MM.1S (cell line): ENCODE data around the gene DCLRE1A.

ENCODE experiments used
- DNase-seq: peaks from one replicate; pipeline ENCODE4 v3.0.0-alpha.2; 2015
- H2AFZ ChIP-seq: fragments of 300-600 bp; sonication (generic); 2 replicates; pipeline ENCODE4 v1.6.0; 2016; ENCODE audit warnings: antibody characterized with exemption, low read length
- H3F3A ChIP-seq: fragments of 300-600 bp; sonication (generic); 2 replicates; pipeline ENCODE4 v1.6.1; 2016; ENCODE audit warnings: mild to moderate bottlenecking, antibody characterized with exemption, low read length, moderate library complexity, mixed read lengths; ENCODE audit not compliant: insufficient read depth
- H3K27ac ChIP-seq: fragments of 300-600 bp; sonication (generic); 2 replicates; pipeline ENCODE4 v1.5.1; 2016; ENCODE audit warnings: mild to moderate bottlenecking, low read length
- H3K27me3 ChIP-seq: fragments of 300-600 bp; sonication (generic); replicated peaks from 2 replicates; pipeline ENCODE4 v1.6.0; 2016; ENCODE audit warnings: low read length; ENCODE audit not compliant: insufficient read depth
- H3K36me3 ChIP-seq: fragments of 300-600 bp; sonication (generic); replicated peaks from 2 replicates; pipeline ENCODE4 v1.6.1; 2016; ENCODE audit warnings: mild to moderate bottlenecking, low read length, mixed read lengths; ENCODE audit not compliant: insufficient read depth
- H3K4me1 ChIP-seq: fragments of 300-600 bp; sonication (generic); 2 replicates; pipeline ENCODE4 v1.6.1; 2016; ENCODE audit warnings: low read length, mixed read lengths
- H3K4me2 ChIP-seq: fragments of 300-600 bp; sonication (generic); 2 replicates; pipeline ENCODE4 v1.6.0; 2016; ENCODE audit warnings: low read depth, low read length
- H3K4me3 ChIP-seq: fragments of 300-600 bp; sonication (generic); 2 replicates; pipeline ENCODE4 v1.5.1; 2016; ENCODE audit warnings: low read length, mixed read lengths
- H3K79me2 ChIP-seq: fragments of 300-600 bp; sonication (generic); 2 replicates; pipeline ENCODE4 v1.6.1; 2016; ENCODE audit warnings: mixed run types, low read length, mixed read lengths
- H3K9ac ChIP-seq: fragments of 300-600 bp; sonication (generic); 2 replicates; pipeline ENCODE4 v1.6.1; 2016; ENCODE audit warnings: low read length, mixed read lengths
- H3K9me2 ChIP-seq: fragments of 300-600 bp; sonication (generic); replicated peaks from 2 replicates; pipeline ENCODE4 v1.6.1; 2016; ENCODE audit warnings: mild to moderate bottlenecking, low read length, mixed read lengths; ENCODE audit not compliant: insufficient read depth
- H3K9me3 ChIP-seq: fragments of 300-600 bp; sonication (generic); replicated peaks from 2 replicates; pipeline ENCODE4 v1.6.1; 2016; ENCODE audit warnings: mild to moderate bottlenecking, low read length, mixed read lengths; ENCODE audit not compliant: insufficient read depth
- H4K20me1 ChIP-seq: fragments of 300-600 bp; sonication (generic); 2 replicates; pipeline ENCODE4 v1.6.1; 2016; ENCODE audit warnings: mild to moderate bottlenecking, low read length, moderate library complexity, mixed read lengths; ENCODE audit not compliant: insufficient read depth
- EZH2 ChIP-seq: fragments of 300-600 bp; sonication (generic); optimal IDR thresholded peaks from 2 replicates; pipeline ENCODE3; 2017; ENCODE audit warnings: low read depth, mild to moderate bottlenecking, antibody characterized with exemption, low read length, mixed read lengths
- EZH2phosphoT487 ChIP-seq: fragments of 300-600 bp; sonication (generic); IDR thresholded peaks from 2 replicates; pipeline ENCODE4 v1.6.1; 2018; ENCODE audit warnings: antibody characterized with exemption, low read length
- TF ChIP-seq, protein P1 (sequence below): fragments of 300-600 bp; sonication (generic); IDR thresholded peaks from 2 replicates; pipeline ENCODE4 v1.5.1; 2016; ENCODE audit warnings: antibody characterized with exemption, low read length, mixed read lengths

The DCLRE1A gene

DNA sequence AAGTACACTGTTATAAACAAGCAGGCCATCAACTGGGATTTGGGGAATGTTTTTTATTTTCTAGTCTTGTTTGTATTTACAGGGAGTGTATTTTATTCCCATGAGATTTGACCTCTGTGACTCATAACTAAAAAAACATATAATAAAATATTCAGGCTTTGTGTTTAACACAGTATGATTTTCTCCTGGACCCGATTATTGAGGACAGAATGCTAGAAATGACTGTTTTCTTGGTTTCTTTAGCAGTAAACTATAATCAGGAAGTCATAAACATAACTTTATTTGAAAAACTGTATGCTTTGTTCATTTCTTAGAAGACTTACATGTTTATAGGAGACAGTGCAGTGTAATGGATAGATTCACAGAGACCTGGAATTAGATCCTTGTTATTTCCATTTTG lies 2.7 kb upstream of the DCLRE1A start:
- no peak overlapping the region for H3K4me3 ChIP-seq
- peaks cover 56% of the 10 kb centered on the region for H3K79me2 ChIP-seq
- H3K9me3 ChIP-seq, result no peaks in the 10 kb centered on the region
- H3K9me2 ChIP-seq, result no peaks in the 10 kb centered on the region
- H3K27ac ChIP-seq, result no peak overlapping the region
- no peak for DNase-seq
- H3K4me2 ChIP-seq, result 0 out of 2 replicates have a peak overlapping the region, but pooled peaks have one; percentile 33
- H3K9ac ChIP-seq, result no peak overlapping the region
- no peaks in the 10 kb centered on the region for H3F3A ChIP-seq
- peaks cover 10% of the 10 kb centered on the region; the same call in 1 of the 2 replicates for H3K36me3 ChIP-seq
- H3K27me3 ChIP-seq, result no peaks in the 10 kb centered on the region
- TF ChIP-seq EZH2phosphoT487 (no peak), EZH2 (no peak)
- TF ChIP-seq, protein P1, sequence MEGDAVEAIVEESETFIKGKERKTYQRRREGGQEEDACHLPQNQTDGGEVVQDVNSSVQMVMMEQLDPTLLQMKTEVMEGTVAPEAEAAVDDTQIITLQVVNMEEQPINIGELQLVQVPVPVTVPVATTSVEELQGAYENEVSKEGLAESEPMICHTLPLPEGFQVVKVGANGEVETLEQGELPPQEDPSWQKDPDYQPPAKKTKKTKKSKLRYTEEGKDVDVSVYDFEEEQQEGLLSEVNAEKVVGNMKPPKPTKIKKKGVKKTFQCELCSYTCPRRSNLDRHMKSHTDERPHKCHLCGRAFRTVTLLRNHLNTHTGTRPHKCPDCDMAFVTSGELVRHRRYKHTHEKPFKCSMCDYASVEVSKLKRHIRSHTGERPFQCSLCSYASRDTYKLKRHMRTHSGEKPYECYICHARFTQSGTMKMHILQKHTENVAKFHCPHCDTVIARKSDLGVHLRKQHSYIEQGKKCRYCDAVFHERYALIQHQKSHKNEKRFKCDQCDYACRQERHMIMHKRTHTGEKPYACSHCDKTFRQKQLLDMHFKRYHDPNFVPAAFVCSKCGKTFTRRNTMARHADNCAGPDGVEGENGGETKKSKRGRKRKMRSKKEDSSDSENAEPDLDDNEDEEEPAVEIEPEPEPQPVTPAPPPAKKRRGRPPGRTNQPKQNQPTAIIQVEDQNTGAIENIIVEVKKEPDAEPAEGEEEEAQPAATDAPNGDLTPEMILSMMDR, result no peak
- no peak overlapping the region for H2AFZ ChIP-seq
- peaks cover 18% of the 10 kb centered on the region for H3K4me1 ChIP-seq
- no peaks in the 10 kb centered on the region for H4K20me1 ChIP-seq

GRCh38 chr10:113854761-113855588 lies 1.1 kb upstream of the DCLRE1A start:
- Histone ChIP-seq H2AFZ (peak overlapping the region; percentile 97), H3K9me3 (no peaks in the 10 kb centered on the region), H3K9me2 (no peaks in the 10 kb centered on the region), H3K27ac (peak overlapping the region; percentile 72), H3K4me1 (peaks cover 18% of the 10 kb centered on the region), H3K9ac (peak overlapping the region; percentile 93), H3K4me2 (peak overlapping the region; percentile 33), H3K4me3 (peak overlapping the region; percentile 95), H3K79me2 (peaks cover 54% of the 10 kb centered on the region), H4K20me1 (no peaks in the 10 kb centered on the region), H3F3A (no peaks in the 10 kb centered on the region), H3K36me3 (no peaks in the 10 kb centered on the region; the same call in 1 of the 2 replicates), H3K27me3 (no peaks in the 10 kb centered on the region)
- TF ChIP-seq, protein P1, result 0 out of 2 replicates have a peak, but pooled peaks have one; percentile 3
- TF ChIP-seq EZH2phosphoT487, result no peak
- DNase-seq, result peak; percentile 32

- H3F3A ChIP-seq, result no peaks in the 10 kb centered on the region
- H3K4me1 ChIP-seq, result peaks cover 7% of the 10 kb centered on the region
- H3K9me2 ChIP-seq, result no peaks in the 10 kb centered on the region
- DNase-seq, result no peak
- H3K27ac ChIP-seq, result peak overlapping the region; percentile 72; the same call in 1 of the 2 replicates
- peak overlapping the region; percentile 97 for H2AFZ ChIP-seq
- peak overlapping the region; percentile 95 for H3K4me3 ChIP-seq
- peaks cover 43% of the 10 kb centered on the region for H3K79me2 ChIP-seq
- H3K36me3 ChIP-seq, result no peaks in the 10 kb centered on the region
- no peaks in the 10 kb centered on the region for H3K27me3 ChIP-seq
- no peaks in the 10 kb centered on the region for H3K9me3 ChIP-seq
- H3K9ac ChIP-seq, result peak overlapping the region; percentile 93; the same call in 1 of the 2 replicates
- peak overlapping the region; percentile 33 for H3K4me2 ChIP-seq
- no peak for TF ChIP-seq EZH2
- no peak for TF ChIP-seq EZH2phosphoT487
- TF ChIP-seq, protein P1, result no peak
- H4K20me1 ChIP-seq, result no peaks in the 10 kb centered on the region
These were observed 287 bp downstream of the DCLRE1A start for GRCh38 chr10:113853578-113854012.
